Trophoblast cell (in vitro differentiated cells and primary cell): Measurements from ENCODE around the gene BCL10. TPM values are rescaled to one million over a fixed set of nuclear protein-coding genes. Genes with fewer than 3 reads are reported as not detected.

Source experiments
- DNase-seq, 2 donors: peaks; one replicate each; pipeline ENCODE4 v3.0.0-alpha.2; 2016
- H2AFZ ChIP-seq: 2 replicates; pipeline ENCODE4 v1.6.1; 2013; ENCODE audit warnings: low read length, moderate library complexity, mild to moderate bottlenecking; ENCODE audit not compliant: insufficient read depth, poor library complexity
- H2AK5ac ChIP-seq: 2 replicates; pipeline ENCODE4 v1.6.1; 2013; ENCODE audit warnings: mild to moderate bottlenecking, low read length
- H2BK120ac ChIP-seq: 2 replicates; pipeline ENCODE4 v1.6.1; 2013; ENCODE audit warnings: low read length, mild to moderate bottlenecking, moderate library complexity; ENCODE audit not compliant: insufficient read depth, poor library complexity
- H2BK12ac ChIP-seq: 2 replicates; pipeline ENCODE4 v1.6.1; 2013; ENCODE audit warnings: mild to moderate bottlenecking, low read length, moderate library complexity
- H2BK5ac ChIP-seq: 2 replicates; pipeline ENCODE4 v1.6.1; 2013; ENCODE audit warnings: low read length, low read depth, moderate library complexity, mild to moderate bottlenecking; ENCODE audit not compliant: poor library complexity
- H3K14ac ChIP-seq: 2 replicates; pipeline ENCODE4 v1.6.1; 2013; ENCODE audit warnings: mild to moderate bottlenecking, low read length
- H3K18ac ChIP-seq: 2 replicates; pipeline ENCODE4 v1.6.1; 2013; ENCODE audit warnings: mild to moderate bottlenecking, low read length
- H3K23ac ChIP-seq: 2 replicates; pipeline ENCODE4 v1.6.1; 2013; ENCODE audit warnings: low read length
- H3K27ac ChIP-seq: 2 replicates; pipeline ENCODE4 v1.5.1; 2013; ENCODE audit warnings: low read depth, mild to moderate bottlenecking, inconsistent platforms, low read length, moderate library complexity
- H3K27me3 ChIP-seq: 2 replicates; pipeline ENCODE4 v1.6.1; 2013; ENCODE audit warnings: inconsistent platforms, mild to moderate bottlenecking, low read length, moderate library complexity; ENCODE audit not compliant: insufficient read depth
- H3K36me3 ChIP-seq, 2 experiments: 1 replicate in 1 of 2; 2 replicates in 1 of 2; pipeline ENCODE4 v1.6.1; 2013; ENCODE audit warnings: low read length in 2 of 2, mild to moderate bottlenecking in 2 of 2, moderate library complexity in 1 of 2; ENCODE audit not compliant: insufficient read depth in 2 of 2, control insufficient read depth in 1 of 2
- H3K4ac ChIP-seq: 2 replicates; pipeline ENCODE4 v1.6.1; 2013; ENCODE audit warnings: low read depth, mild to moderate bottlenecking, low read length, moderate library complexity
- H3K4me1 ChIP-seq, 2 experiments: 1 replicate in 1 of 2; 2 replicates in 1 of 2; pipeline ENCODE4 v1.6.1; 2013; ENCODE audit warnings: low read length in 2 of 2, mild to moderate bottlenecking in 2 of 2, moderate library complexity in 1 of 2; ENCODE audit not compliant: insufficient read depth in 2 of 2, control insufficient read depth in 1 of 2
- H3K4me2 ChIP-seq: 2 replicates; pipeline ENCODE4 v1.6.1; 2013; ENCODE audit warnings: inconsistent platforms, mild to moderate bottlenecking, low read length, moderate library complexity
- H3K4me3 ChIP-seq: 2 replicates; pipeline ENCODE4 v1.5.1; 2013; ENCODE audit warnings: mild to moderate bottlenecking, low read depth, low read length, inconsistent platforms
- H3K79me1 ChIP-seq: one replicate; pipeline ENCODE4 v1.6.1; 2013; ENCODE audit warnings: low read length
- H3K79me2 ChIP-seq: 2 replicates; pipeline ENCODE4 v1.6.1; 2013; ENCODE audit warnings: low read length, mild to moderate bottlenecking; ENCODE audit not compliant: control insufficient read depth, insufficient read depth, poor library complexity
- H3K9ac ChIP-seq: 2 replicates; pipeline ENCODE4 v1.6.1; 2013; ENCODE audit warnings: mild to moderate bottlenecking, low read length
- H3K9me3 ChIP-seq: 2 replicates; pipeline ENCODE4 v1.6.1; 2013; ENCODE audit warnings: low read depth, mild to moderate bottlenecking, control low read depth, inconsistent platforms, low read length; ENCODE audit not compliant: insufficient read depth
- H4K12ac ChIP-seq: 2 replicates; pipeline ENCODE4 v1.6.1; 2013; ENCODE audit warnings: low read depth, mild to moderate bottlenecking, low read length, moderate library complexity
- H4K8ac ChIP-seq: 2 replicates; pipeline ENCODE4 v1.6.1; 2013; ENCODE audit warnings: low read depth, mild to moderate bottlenecking, low read length, moderate library complexity
- H4K91ac ChIP-seq: one replicate; pipeline ENCODE4 v1.6.1; 2013; ENCODE audit warnings: low read depth, mild to moderate bottlenecking, low read length, moderate library complexity
- WGBS: extraction: QIAGEN DNeasy Blood & Tissue Kit; methylation state at CpG from one replicate; pipeline ENCODE4 v1.1.7; 2013; ENCODE audit warnings: missing lambda C conversion rate; ENCODE audit not compliant: insufficient read length, insufficient coverage; ENCODE audit errors: extremely low coverage; 5-methylcytosine and 5-hydroxymethylcytosine counted together
- polyA plus RNA-seq: library from polyadenylated mRNA; stranded (reverse); fragments of 200-250 nt; gene quantifications from 2 replicates; pipeline ENCODE4 v1.2.3, GENCODE V29; 2013

BCL10 gene
- 13.1 and 13.6 TPM in 2 replicates for polyA plus RNA-seq

- Histone ChIP-seq H3K18ac (peak within 1 kb of the TSS; percentile 78), H2BK120ac (peak within 1 kb of the TSS; percentile 5), H3K4me1 (peaks cover 6% of the 10 kb centered on the region in 2 experiments), H3K79me1 (peaks cover 10% of the 10 kb centered on the region), H3K4me2 (peak within 1 kb of the TSS; percentile 94), H4K91ac (peak within 1 kb of the TSS; percentile 78), H3K9ac (peak within 1 kb of the TSS; percentile 95), H4K12ac (peak within 1 kb of the TSS; percentile 62), H3K79me2 (peaks cover 7% of the 10 kb centered on the region), H3K4ac (peak within 1 kb of the TSS; percentile 77), H3K4me3 (peak within 1 kb of the TSS; percentile 87), H2BK5ac (peak within 1 kb of the TSS; percentile 56), H3K27ac (peak within 1 kb of the TSS; percentile 88), H3K14ac (peak within 1 kb of the TSS; percentile 87), H4K8ac (peak within 1 kb of the TSS; percentile 93), H2BK12ac (no peak within 1 kb of the TSS), H3K23ac (peak within 1 kb of the TSS; percentile 10), H3K9me3 (no peaks in the 10 kb centered on the region), H2AFZ (peak within 1 kb of the TSS; percentile 61), H2AK5ac (peak within 1 kb of the TSS; percentile 8), H3K27me3 (no peaks in the 10 kb centered on the region), H3K36me3 (no peaks in the 10 kb centered on the region)
- no CpG with 5 or more reads among the region's 78 CpGs for WGBS
- DNase-seq, result peak; percentile 99
These were observed at the start of gene BCL10 for GRCh38 chr1:85276215-85276977. Gene BCL10, minus strand, starts transcription at chr1:85276632. Its CDS starts 280 bp downstream, at chr1:85276352.

GRCh38 chr1:85325920-85326319, 49.5 kb upstream of the BCL10 start:
- H4K8ac ChIP-seq, result no peak overlapping the region
- H3K27me3 ChIP-seq, result no peaks in the 10 kb centered on the region
- no peaks in the 10 kb centered on the region for H3K9me3 ChIP-seq
- DNase-seq, result no peak
- peaks cover 14 to 15% of the 10 kb centered on the region in 2 experiments for H3K4me1 ChIP-seq
- H3K4me3 ChIP-seq, result no peak overlapping the region
- H2AK5ac ChIP-seq, result no peak overlapping the region
- H3K36me3 ChIP-seq, result no peaks in the 10 kb centered on the region
- no peak overlapping the region for H3K27ac ChIP-seq
- H4K91ac ChIP-seq, result no peak overlapping the region
- H3K9ac ChIP-seq, result no peak overlapping the region
- H2BK12ac ChIP-seq, result no peak overlapping the region
- H3K23ac ChIP-seq, result no peak overlapping the region
- H2BK120ac ChIP-seq, result no peak overlapping the region
- H3K4ac ChIP-seq, result no peak overlapping the region
- H4K12ac ChIP-seq, result no peak overlapping the region
- H2AFZ ChIP-seq, result no peak overlapping the region
- no peak overlapping the region for H3K14ac ChIP-seq
- peaks cover 13% of the 10 kb centered on the region for H3K79me1 ChIP-seq
- H3K4me2 ChIP-seq, result no peak overlapping the region
- H3K18ac ChIP-seq, result no peak overlapping the region
- no peaks in the 10 kb centered on the region for H3K79me2 ChIP-seq
- H2BK5ac ChIP-seq, result no peak overlapping the region

GRCh38 chr1:85323770-85324169, 47.3 kb upstream of the BCL10 start:
- no peak overlapping the region for H4K12ac ChIP-seq
- no peak overlapping the region for H3K27ac ChIP-seq
- no peak overlapping the region for H3K23ac ChIP-seq
- no peaks in the 10 kb centered on the region for H3K36me3 ChIP-seq
- no peaks in the 10 kb centered on the region for H3K27me3 ChIP-seq
- H2BK120ac ChIP-seq, result no peak overlapping the region
- H4K91ac ChIP-seq, result no peak overlapping the region
- H3K9ac ChIP-seq, result no peak overlapping the region
- no peak overlapping the region for H2AFZ ChIP-seq
- no peak overlapping the region for H3K4me3 ChIP-seq
- no peak overlapping the region for H2BK12ac ChIP-seq
- H2BK5ac ChIP-seq, result no peak overlapping the region
- no CpG with 5 or more reads among the region's 5 CpGs for WGBS
- no peaks in the 10 kb centered on the region for H3K9me3 ChIP-seq
- no peak overlapping the region for H3K18ac ChIP-seq
- peaks cover 7% of the 10 kb centered on the region in 2 experiments for H3K4me1 ChIP-seq
- H3K79me2 ChIP-seq, result no peaks in the 10 kb centered on the region
- peaks cover 5% of the 10 kb centered on the region for H3K79me1 ChIP-seq
- H2AK5ac ChIP-seq, result no peak overlapping the region
- H4K8ac ChIP-seq, result no peak overlapping the region
- no peak overlapping the region for H3K14ac ChIP-seq
- DNase-seq, result no peak
- no peak overlapping the region for H3K4ac ChIP-seq
- H3K4me2 ChIP-seq, result no peak overlapping the region

GRCh38 chr1:85322655-85323054, 46.2 kb upstream of the BCL10 start:
- Histone ChIP-seq H2BK120ac (no peak overlapping the region), H3K79me1 (no peaks in the 10 kb centered on the region), H3K14ac (no peak overlapping the region), H3K27me3 (no peaks in the 10 kb centered on the region), H4K91ac (no peak overlapping the region), H3K9me3 (no peaks in the 10 kb centered on the region), H2BK12ac (no peak overlapping the region), H4K12ac (no peak overlapping the region), H3K18ac (no peak overlapping the region), H3K23ac (no peak overlapping the region), H2AFZ (no peak overlapping the region), H3K4me1 (peaks cover 3% of the 10 kb centered on the region in 2 experiments), H3K79me2 (no peaks in the 10 kb centered on the region), H3K27ac (no peak overlapping the region), H2BK5ac (no peak overlapping the region), H3K4ac (no peak overlapping the region), H2AK5ac (no peak overlapping the region), H3K4me3 (no peak overlapping the region), H3K36me3 (no peaks in the 10 kb centered on the region), H3K4me2 (no peak overlapping the region), H3K9ac (no peak overlapping the region), H4K8ac (no peak overlapping the region)
- DNase-seq, result no peak
- no CpG with 5 or more reads among the region's 2 CpGs for WGBS
